Activated naive CD4-positive, alpha-beta T cell (primary cell): ENCODE results near the gene WDR74.
"Not testable (repeated sequence)": the region's sequence is repeated elsewhere in the genome, so short reads cannot be mapped to it uniquely, and the experiment has no call there.

ENCODE experiments used
- DNase-seq, 4 experiments: peaks; one replicate each; lab custom pipeline; 2025; lab: John Stamatoyannopoulos, UW

The WDR74 gene

GRCh38 chr11:62839050-62839945, at the start of gene WDR74:
TSS of gene WDR74 (minus strand) at chr11:62839590. CDS start at chr11:62839570, 20 bp downstream.
- peak; percentile 66 to 85 (median 76) for DNase-seq

GRCh38 chr11:62889126-62889483, 49.7 kb upstream of the WDR74 start:
- no peak for DNase-seq

- no peak for DNase-seq
Observed at GRCh38 chr11:62888406-62888805, 49.0 kb upstream of the WDR74 start.

- no peak for DNase-seq
Observed at GRCh38 chr11:62885137-62885750, 45.9 kb upstream of the WDR74 start.

- DNase-seq: no peak
Observed at GRCh38 chr11:62883673-62884072, 44.3 kb upstream of the WDR74 start.

GRCh38 chr11:62882788-62883501, 43.6 kb upstream of the WDR74 start:
- no peak for DNase-seq

DNA sequence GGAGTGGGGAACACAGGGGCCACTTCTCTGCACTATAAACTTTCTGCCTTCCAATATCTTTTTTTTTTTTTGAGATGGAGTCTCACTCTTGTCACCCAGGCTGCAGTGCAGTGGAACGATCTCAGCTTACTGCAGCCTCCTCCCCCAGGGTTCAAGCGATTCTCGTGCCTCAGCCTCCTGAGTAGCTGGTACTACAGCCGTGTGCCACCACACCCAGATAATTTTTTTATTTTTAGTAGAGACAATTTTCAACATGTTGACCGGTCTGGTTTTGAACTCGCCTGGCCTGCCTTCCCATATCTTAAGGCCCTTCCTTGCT, 43.0 kb upstream of the WDR74 start:
- no peak for DNase-seq

GRCh38 chr11:62881579-62882430, 42.4 kb upstream of the WDR74 start:
- peak; percentile 88 to 91 (median 90) for DNase-seq

GRCh38 chr11:62880803-62881578, 41.6 kb upstream of the WDR74 start, which contains the start of gene SLC3A2:
TSS of gene SLC3A2 (plus strand) at chr11:62880896. CDS start at chr11:62881024, 128 bp downstream.
- DNase-seq: peak; percentile 65 to 91 (median 90)

DNA sequence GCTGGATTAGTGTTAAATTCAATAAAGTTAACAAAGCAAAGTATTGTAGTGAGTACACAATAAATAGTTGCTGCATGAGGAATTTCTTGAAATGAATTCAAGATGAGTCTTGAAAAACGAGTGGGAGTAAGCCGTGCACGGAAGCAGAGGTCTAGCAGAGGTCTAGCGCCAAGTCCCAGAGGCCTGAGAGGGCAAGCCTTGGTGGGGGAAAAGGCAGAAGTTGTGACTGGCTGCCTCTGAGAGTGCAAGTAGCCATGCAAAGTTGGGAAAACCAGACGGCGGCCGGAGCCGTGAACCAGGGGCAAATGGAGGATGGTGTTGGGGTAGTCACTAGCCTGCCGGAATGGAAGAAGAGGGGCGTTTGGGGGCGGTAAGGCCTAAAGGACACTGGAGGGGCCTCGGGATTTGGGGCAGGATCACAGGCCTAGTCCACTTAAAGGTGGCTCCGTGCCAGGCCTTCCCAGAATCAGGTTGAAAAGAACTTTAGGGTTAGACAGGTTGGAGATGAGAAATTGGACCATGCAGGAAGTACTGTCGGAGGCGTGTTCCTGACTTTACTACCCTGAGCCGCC, 40.9 kb upstream of the WDR74 start:
- no peak for DNase-seq

DNA sequence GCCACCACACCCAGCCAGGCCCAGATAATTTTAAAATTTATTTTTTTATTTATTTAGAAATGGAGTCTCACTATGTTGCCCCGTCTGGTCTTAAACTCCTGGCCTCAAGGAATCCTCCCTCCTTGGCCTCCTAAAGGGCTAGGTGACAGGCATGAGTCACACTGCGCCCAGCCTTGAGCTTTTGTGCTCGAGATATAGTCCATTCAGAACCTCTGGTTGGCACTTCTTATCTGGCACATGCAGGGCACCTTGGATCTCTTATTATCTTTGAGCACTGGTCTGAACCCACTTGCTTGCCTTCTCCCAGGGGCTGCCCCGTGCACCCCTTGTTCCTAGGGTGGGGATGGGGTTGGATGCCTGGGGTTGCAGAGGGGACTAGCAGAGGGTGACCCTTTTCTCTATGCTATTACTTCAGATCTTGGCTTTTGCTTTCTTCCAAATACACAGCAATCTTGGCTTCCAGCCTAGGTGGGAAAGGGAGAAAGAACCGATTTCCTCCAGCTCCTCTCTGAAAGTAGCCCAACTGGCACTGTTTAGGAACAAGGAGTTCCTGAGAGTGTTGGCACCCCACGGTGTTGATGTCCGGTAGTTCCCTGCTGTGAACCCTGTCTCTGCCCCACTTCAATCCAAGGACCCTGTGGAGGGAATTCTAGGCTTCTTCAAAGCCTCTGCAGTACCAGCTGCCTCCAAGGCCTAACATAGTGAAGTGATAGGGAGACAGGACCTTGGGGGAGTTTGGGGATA, 40.0 kb upstream of the WDR74 start:
- no peak for DNase-seq

- DNase-seq: no peak
Observed at GRCh38 chr11:62876712-62877111, 37.3 kb upstream of the WDR74 start.

DNA sequence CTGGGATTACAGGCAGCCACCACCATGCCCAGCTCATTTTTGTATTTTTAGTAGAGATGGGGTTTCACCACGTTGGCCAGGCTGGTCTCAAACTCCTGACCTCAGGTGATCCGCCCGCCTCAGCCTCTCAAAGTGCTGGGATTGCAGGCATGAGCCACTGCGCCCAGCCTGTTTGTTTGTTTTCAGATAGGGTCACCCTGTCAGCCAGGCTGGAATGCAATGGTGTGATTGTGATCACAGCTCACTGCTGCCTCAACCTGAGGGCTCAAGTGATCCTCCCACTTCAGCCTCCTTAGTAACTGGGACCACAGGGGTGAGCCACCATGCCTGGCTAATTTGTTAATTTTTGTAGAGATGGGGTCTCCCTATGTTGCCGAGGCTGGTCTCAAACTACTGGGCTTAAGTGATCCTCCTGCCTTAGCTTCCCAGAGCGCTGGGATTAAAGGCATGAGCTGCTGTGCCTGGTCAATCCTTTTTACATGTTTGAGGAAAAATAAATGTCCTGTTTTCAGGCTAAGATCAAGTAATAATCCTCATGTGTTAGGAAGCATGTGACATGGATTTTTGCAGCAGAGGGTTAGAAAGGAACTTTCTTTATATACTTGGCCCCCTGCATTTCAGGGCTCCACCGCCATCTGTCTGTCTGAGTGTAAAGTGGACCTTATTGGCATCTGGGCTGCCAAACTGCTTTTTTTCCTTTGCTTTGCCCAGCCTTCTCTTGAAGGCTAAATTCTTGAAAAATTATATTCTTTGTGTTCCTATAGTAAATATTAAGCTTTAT, 36.5 kb upstream of the WDR74 start:
- no peak for DNase-seq

GRCh38 chr11:62874851-62875250, 35.5 kb upstream of the WDR74 start:
- no peak for DNase-seq

DNA sequence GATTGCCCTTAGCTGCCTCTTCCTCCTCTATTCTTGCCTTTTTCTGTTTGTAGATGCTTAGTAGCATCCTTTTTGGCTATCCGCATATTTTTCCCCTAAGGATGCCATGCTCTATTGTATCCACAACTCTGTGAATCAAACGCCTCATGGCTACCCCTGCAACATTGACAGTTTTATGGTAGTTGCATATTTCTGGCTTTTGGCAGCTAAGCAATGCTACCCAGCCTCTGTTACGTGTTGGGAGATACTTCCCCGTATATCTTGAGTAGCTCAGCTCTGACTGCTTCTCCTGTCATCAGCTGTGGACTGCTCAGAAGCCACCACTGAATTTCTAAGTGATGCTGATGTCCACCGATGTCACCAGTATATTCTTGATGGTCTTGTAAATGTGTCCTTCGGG, 26.2 kb upstream of the WDR74 start:
- no peak for DNase-seq

GRCh38 chr11:62863687-62864335, 24.4 kb upstream of the WDR74 start:
- no peak for DNase-seq

DNA sequence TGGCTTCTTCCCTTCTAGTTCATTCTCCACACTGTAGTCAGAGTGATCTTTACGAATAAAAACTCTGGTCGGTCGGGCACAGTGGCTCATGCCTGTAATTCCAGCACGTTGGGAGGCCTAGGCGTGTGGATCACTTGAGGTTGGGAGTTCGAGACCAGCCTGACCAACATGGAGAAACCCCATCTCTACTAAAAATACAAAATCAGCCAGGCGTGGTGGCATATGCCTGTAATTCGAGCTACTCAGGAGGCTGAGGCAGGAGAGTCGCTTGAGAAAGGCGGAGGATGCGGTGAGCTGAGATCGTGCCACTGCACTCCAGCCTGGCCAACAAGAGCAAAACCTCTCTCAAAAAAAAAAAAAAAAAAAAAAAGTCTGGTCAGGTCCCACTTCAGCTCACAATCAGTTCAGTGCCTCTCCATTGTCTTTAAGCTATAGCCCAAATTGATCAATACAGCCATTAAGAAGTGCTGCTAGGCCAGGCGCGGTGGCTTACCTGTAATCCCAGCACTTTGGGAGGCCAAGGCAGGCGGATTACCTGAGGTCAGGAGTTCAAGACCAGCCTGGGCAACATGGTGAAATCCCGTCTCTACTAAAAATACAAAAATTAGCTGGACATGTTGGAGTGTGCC, 22.3 kb upstream of the WDR74 start:
- DNase-seq: not testable (repeated sequence)
